ENCODE measurements around the gene BTG2. TPM values are rescaled to one million over a fixed set of nuclear protein-coding genes. Genes with fewer than 3 reads are reported as not detected.
"Not testable (repeated sequence)": the region's sequence is repeated elsewhere in the genome, so short reads cannot be mapped to it uniquely, and the experiment has no call there.

BTG2 gene, protein sequence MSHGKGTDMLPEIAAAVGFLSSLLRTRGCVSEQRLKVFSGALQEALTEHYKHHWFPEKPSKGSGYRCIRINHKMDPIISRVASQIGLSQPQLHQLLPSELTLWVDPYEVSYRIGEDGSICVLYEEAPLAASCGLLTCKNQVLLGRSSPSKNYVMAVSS
- total RNA-seq, result 2.8 TPM

DNA sequence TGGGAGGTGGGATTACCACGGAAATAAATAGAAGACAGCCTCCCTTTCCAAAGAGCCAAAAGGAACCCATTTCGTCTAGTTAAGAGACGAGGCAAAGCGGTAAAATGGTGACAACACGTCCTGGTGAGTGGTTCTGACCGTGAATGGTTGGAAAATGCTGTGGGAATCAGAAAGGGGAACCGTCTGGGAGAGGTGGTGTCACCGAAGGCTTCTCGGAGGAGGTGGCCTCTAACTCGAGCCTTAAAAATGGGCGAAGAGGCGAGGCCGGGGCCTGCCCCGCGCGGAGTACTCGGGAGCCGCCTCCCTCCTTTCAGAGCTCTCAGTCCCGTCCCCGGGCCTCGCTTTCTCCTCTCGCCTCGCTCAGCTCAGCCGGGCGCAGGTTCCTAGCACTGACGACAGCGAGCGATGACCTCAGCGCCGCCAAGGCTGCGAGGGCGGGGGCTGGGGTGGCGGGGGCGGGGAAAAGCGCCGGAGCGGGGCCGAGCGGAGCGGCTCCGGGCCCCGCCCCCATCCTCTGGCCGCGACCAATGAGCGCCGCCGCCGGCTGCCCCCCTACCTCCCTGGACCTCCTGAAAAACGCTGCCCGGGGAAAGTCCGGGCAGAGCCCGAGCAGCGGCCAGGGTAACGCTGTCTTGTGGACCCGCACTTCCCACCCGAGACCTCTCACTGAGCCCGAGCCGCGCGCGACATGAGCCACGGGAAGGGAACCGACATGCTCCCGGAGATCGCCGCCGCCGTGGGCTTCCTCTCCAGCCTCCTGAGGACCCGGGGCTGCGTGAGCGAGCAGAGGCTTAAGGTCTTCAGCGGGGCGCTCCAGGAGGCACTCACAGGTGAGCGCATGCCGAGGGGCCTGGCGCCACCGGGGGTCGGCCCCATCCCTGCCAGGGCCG, at the start of gene BTG2:
Gene BTG2, plus strand, starts transcription at position 601 of the 890 bp plus-strand sequence. Its CDS starts 88 bp downstream, at position 689.
- ATAC-seq (peak; percentile 96), DNase-seq (ENCODE audit: low spot score) (peak; percentile 91)

DNA sequence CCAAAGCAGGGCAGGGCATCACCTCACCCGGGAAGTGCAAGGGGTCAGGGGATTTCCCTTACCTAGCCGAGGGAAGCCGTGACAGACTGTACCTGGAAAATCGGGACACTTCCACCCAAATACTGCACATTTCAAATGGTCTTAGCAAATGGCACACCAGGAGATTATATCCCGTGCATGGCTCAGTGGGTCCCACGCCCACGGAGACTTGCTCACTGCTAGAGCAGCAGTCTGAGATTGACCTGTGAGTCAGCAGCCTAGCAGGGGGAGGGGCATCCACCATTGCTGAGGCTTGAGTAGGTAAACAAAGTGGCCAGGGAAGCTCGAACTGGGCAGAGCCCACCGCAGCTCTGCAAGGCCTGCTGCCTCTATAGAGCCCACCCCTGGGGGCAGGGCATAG, 48.7 kb upstream of the BTG2 start:
- DNase-seq (ENCODE audit: low spot score); ATAC-seq: not testable (repeated sequence)

- DNase-seq (ENCODE audit: low spot score) (no peak), ATAC-seq (no peak)
Observed at GRCh38 chr1:203263496-203263895, 41.8 kb upstream of the BTG2 start.

GRCh38 chr1:203264052-203264501, 41.2 kb upstream of the BTG2 start:
- no peak for DNase-seq (ENCODE audit: low spot score)
- ATAC-seq, result no peak

DNA sequence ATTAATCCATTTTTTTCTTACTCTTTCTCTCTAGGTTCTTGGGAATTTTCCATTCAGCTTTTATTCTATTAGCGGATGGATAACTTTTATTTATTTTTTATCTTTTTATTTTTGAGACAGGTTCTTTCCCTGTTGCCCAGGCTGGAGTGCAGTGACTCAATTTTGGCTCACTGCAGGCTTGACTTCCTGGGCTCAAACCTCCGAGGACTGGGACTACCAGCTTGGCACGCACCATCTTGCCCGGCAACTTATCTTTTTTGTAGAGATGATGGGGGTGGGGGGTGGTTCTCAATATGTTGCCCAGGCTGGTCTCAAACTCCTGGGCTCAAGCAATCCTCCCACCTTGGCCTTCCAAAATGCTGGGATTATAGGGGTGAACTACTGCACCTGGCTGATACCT, 39.8 kb upstream of the BTG2 start:
- ATAC-seq (no peak), DNase-seq (ENCODE audit: low spot score) (no peak)

- not testable (repeated sequence) for ATAC-seq; DNase-seq (ENCODE audit: low spot score)
Observed at GRCh38 chr1:203266140-203266539, 39.2 kb upstream of the BTG2 start.

DNA sequence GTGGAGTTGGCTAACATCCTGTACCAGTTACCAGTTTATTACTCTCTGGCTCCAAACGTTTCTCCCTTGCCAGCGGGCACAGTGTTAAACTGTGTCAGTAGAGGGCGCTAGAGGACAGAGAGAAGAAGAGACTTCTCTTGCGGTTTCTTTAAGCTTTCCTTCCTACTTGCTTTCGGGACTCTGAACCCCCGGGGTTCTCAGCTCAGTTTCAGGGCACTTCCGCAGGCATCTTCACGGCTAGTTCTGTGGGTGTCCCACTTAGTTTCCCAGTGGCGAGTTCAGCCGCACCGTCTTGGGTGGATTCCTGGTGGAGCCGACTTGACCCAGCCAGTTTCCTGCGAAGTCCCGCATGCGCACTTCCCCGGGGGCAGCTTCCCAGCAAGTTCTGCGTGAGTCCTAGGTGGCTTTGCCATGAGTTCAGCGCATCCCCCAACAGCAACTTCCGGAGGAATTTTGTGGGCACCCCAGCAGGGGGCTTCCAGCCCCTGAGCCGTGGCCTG, 37.9 kb upstream of the BTG2 start:
- DNase-seq (ENCODE audit: low spot score), result peak; percentile 82
- peak; percentile 94 for ATAC-seq

DNA sequence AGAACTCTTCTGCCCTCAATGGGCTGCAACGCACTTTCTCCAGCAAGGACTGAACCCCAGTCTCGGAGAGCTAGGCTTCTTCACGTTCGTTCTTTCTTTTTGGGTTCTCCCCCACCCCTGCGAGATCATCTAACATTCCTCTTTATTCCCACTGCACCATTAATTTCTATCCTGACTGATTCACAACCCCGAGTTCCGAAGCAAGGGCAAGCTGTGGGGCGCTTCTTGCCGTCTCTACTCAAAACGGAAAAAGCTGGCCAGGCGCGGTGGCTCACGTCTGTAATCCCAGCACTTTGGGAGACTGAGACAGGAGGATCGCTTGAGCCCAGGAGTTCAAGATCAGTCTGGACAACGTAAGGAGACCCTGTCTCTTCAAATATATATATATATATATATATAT, 37.4 kb upstream of the BTG2 start:
- ATAC-seq (no peak), DNase-seq (ENCODE audit: low spot score) (no peak)

DNA sequence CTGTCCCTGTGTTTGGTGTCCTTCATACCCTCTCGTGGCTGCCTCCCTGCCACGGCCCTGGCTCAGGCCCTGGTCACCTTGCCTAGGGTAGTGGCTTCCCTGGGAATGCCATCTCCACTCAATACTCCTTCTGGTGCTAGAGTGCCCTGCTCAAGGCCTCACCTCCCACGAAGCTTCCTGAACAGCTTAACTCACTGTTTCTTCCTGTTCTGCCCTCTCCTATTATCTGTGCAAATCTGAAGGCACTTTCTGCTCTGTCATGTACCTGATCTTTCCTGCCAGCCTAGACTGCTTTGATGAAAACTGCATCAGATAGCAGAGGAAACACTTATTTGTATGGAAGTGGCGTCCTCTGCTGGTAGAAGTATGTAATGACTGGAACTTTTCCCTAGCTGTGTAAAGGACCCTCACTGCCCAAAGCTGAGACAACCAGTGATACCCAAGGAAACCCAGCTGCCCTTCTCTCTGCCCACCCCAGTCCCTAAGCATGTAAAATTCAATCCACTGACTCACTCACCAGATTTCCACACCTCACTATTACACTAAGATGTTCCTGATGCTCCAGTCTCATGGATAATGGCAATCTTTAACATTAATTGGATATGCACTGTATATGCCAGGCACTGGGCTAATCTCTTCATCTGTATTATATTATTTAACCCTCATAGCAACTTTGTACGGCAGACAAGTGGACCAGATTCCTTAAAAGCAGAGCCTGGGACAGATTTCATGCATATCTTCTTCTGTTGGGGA, 36.2 kb upstream of the BTG2 start:
- ATAC-seq (peak; percentile 58), DNase-seq (ENCODE audit: low spot score) (no peak)

DNA sequence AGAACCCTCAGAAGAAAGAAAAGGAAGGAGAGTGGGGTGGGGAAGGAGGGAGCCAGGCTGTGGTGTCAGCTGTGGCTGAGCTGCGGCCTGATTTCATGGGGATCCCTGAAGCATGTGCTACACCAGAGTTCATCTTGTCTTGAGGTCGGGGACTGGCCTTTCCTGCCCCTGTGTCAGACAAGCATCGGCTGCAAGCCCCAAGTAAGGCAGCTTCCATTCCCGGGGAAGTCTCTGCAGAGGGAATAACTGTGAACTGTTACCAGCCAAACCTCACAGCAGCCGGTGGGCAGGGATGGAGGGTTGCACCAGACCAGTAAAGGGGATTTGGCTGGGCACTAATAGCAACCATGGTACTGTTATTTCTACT, 35.7 kb upstream of the BTG2 start:
- no peak for ATAC-seq
- DNase-seq (ENCODE audit: low spot score), result peak; percentile 28

DNA sequence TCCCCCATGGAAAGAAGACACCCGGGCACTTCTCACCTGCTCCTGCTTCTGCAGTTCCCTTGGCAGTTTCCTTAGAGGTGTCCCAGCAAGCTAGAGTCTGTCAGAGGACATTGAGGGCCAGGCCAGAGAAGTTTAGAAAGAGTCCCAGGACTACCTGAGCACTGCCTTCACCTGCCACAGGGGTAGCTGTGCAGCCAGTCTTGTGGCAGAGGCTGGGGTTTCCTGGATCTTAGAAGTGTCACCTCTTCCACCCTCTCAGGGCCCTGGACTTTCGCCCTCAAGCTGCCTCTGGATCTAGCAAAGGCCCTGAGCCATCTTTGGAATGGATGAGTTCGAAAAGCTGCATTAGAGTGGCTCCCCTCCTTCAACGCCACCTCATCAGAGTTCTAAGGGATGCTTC, 34.9 kb upstream of the BTG2 start:
- no peak for ATAC-seq
- peak; percentile 33 for DNase-seq (ENCODE audit: low spot score)

DNA sequence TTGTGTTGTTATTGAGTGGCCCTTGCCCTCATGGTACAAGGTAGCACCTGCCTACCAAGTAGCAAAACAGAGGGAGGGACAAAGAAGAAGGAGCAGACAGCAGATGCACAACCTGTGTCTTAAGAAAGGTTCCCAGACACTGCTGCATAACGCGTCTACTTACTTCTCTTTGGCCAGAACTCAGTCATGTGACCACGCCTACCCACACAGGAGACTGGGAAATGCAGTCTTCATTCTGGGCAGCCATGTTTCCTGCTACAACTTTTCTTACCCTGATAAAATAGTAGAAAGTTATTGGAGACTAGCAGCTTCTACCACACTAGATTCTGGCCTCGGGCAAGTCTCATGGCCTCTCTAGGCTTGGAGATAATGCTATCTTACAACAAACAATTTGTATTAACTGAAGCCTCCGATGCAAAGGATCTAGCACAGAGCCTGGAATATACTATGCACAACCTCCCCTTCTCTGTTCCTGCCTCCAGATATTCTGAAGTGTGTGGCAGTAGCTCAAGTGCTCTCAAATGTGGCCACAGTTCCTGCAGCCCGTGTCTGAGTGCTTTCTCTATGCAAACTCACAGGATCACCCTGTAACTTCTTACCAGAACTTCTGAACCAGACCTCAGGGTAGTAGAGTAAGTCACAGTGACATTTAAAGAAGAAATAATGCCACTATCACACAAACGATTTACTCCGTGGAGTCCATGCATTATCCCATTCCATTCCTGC, 34.1 kb upstream of the BTG2 start:
- ATAC-seq, result peak; percentile 35
- DNase-seq (ENCODE audit: low spot score), result peak; percentile 50

GRCh38 chr1:203271962-203272632, 33.2 kb upstream of the BTG2 start:
- no peak for ATAC-seq
- DNase-seq (ENCODE audit: low spot score), result peak; percentile 51

- ATAC-seq, result no peak
- DNase-seq (ENCODE audit: low spot score), result peak; percentile 44
Observed at GRCh38 chr1:203272633-203273205, 32.6 kb upstream of the BTG2 start.

DNA sequence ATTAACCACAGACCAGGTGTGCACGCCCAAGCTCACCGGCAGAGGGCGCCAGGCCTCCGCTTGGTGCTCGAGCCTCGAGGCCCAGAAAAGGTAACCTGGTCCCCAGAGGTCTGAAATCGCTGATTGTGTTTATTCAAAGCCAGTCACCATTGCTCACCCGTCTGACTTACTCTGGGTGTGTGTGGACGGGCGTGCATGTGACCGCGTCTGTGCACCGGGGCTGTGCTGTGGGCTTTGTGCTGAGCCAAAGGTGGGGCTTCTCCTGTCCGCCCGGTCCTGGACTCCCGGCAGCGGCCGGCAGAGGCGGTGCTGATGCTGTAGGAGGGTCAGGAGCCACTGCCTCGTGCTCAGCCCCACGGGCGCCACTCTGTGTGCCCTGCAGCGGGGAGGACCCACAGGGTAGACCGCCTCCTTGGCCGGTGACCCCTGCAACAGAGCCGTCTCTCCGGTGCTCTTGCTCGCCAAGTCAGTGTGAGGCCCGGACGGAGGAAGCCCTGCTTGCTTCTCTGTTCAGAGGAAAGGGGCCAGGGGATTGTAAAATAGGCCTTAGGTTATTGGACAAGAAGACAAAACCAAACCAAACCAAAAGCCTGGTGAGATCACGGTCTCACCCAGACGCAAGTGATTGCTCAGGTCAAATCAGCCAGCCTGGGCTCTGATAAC, 32.0 kb upstream of the BTG2 start:
- peak; percentile 91 for ATAC-seq
- DNase-seq (ENCODE audit: low spot score), result peak; percentile 84

- ATAC-seq, result peak; percentile 7
- no peak for DNase-seq (ENCODE audit: low spot score)
Observed at GRCh38 chr1:203273869-203274602, 31.3 kb upstream of the BTG2 start.

- ATAC-seq (no peak), DNase-seq (ENCODE audit: low spot score) (peak; percentile 37)
Observed at GRCh38 chr1:203274603-203275381, 30.5 kb upstream of the BTG2 start.

Data from left lobe of liver (tissue), 2 donors.